ENCODE data around the gene ZNF423. TPM values are rescaled to one million over a fixed set of nuclear protein-coding genes. Genes with fewer than 3 reads are reported as not detected.

Gene ZNF423
- total RNA-seq, 1 experiment from 2014 or later, result 0.20 TPM

- Mint-ChIP-seq H3K36me3 (ENCODE audit: insufficient read depth, unreplicated experiment) (no peaks in the 10 kb centered on the region), H3K27me3 (ENCODE audit: insufficient read depth, unreplicated experiment) (peaks cover 21% of the 10 kb centered on the region), H3K27ac (ENCODE audit: unreplicated experiment) (no peak overlapping the region), H3K9me3 (ENCODE audit: unreplicated experiment) (no peaks in the 10 kb centered on the region), H3K4me1 (ENCODE audit: low read depth, unreplicated experiment) (no peaks in the 10 kb centered on the region), H3K4me3 (ENCODE audit: unreplicated experiment) (no peak overlapping the region)
- intact Hi-C loops (cut with micrococcal nuclease; ENCODE audit: unreplicated experiment), result no loop called here
- CTCF ChIA-PET, result interaction anchor here (0.7 kb wide), 1 partner anchor 53 kb away, joined by 3 read pairs; no protein-coding TSS in a partner anchor
- no peak for DNase-seq
- Histone ChIP-seq H3K27me3 (replicated peaks; ENCODE audit: control insufficient read depth, insufficient read depth, low read length) (no peaks in the 10 kb centered on the region), H3K4me3 (ENCODE audit: low read depth, low read length) (no peak overlapping the region), H3K36me3 (ENCODE audit: control insufficient read depth, insufficient read depth, low read length) (no peaks in the 10 kb centered on the region), H3K4me1 (no peaks in the 10 kb centered on the region), H3K9me3 (no peaks in the 10 kb centered on the region)
- no peak for TF ChIP-seq CTCF (IDR thresholded peaks at IDR 0.05; ENCODE audit: insufficient read depth in 1 of 2, low read depth in 1 of 2, low read length in 1 of 2, severe bottlenecking in 1 of 2, unreplicated experiment in 1 of 2)
- no TSS peak for BruUV-seq (replicated peaks)
- POLR2A ChIA-PET, result no interaction called here
Measured at GRCh38 chr16:49742428-49743202, 113.3 kb downstream of the ZNF423 start.

GRCh38 chr16:49740256-49740655 lies 115.7 kb downstream of the ZNF423 start:
- Mint-ChIP-seq H3K4me3 (ENCODE audit: unreplicated experiment) (no peak overlapping the region), H3K27me3 (ENCODE audit: insufficient read depth, unreplicated experiment) (peaks cover 13% of the 10 kb centered on the region), H3K27ac (ENCODE audit: unreplicated experiment) (no peak overlapping the region), H3K36me3 (ENCODE audit: insufficient read depth, unreplicated experiment) (no peaks in the 10 kb centered on the region), H3K4me1 (ENCODE audit: low read depth, unreplicated experiment) (no peaks in the 10 kb centered on the region), H3K9me3 (ENCODE audit: unreplicated experiment) (no peaks in the 10 kb centered on the region)
- intact Hi-C loops (cut with micrococcal nuclease; ENCODE audit: unreplicated experiment), result no loop called here
- ChIA-PET POLR2A (no interaction called here), CTCF (interaction anchor here (0.6 kb wide), 1 partner anchor 14 kb away, joined by 3 read pairs; no protein-coding TSS in a partner anchor)
- H3K4me3 ChIP-seq (ENCODE audit: low read depth, low read length), result no peak overlapping the region
- no peak for DNase-seq
- BruUV-seq (replicated peaks), result no TSS peak
- TF ChIP-seq CTCF (IDR thresholded peaks at IDR 0.05; ENCODE audit: insufficient read depth in 1 of 2, low read depth in 1 of 2, low read length in 1 of 2, severe bottlenecking in 1 of 2, unreplicated experiment in 1 of 2), result no peak
- no peaks in the 10 kb centered on the region for H3K9me3 ChIP-seq
- no peaks in the 10 kb centered on the region for H3K36me3 ChIP-seq (ENCODE audit: control insufficient read depth, insufficient read depth, low read length)
- no peaks in the 10 kb centered on the region for H3K4me1 ChIP-seq
- no peaks in the 10 kb centered on the region for H3K27me3 ChIP-seq (replicated peaks; ENCODE audit: control insufficient read depth, insufficient read depth, low read length)

DNA sequence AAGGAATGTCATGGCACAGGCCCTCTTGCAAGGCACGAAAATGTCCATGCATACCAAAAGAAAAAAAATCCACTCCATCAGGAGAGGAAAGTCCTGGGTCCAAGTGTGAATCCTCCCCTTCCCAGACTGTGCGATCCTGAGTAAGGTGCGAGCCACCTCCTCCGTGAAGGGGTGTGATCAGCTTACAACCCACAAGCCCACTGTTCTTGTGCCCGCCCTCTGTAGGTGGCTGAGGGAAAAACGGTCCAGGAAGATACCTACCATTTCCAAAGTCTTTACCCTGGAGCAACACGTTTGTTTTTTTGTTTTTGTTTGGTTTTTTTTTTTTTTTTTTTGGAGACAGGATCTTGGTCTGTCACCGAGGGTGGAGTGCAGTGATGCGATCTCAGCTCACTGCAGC lies 116.5 kb downstream of the ZNF423 start:
- Mint-ChIP-seq H3K36me3 (ENCODE audit: insufficient read depth, unreplicated experiment) (no peaks in the 10 kb centered on the region), H3K9me3 (ENCODE audit: unreplicated experiment) (no peaks in the 10 kb centered on the region), H3K4me3 (ENCODE audit: unreplicated experiment) (no peak overlapping the region), H3K27ac (ENCODE audit: unreplicated experiment) (no peak overlapping the region), H3K27me3 (ENCODE audit: insufficient read depth, unreplicated experiment) (peaks cover 12% of the 10 kb centered on the region), H3K4me1 (ENCODE audit: low read depth, unreplicated experiment) (no peaks in the 10 kb centered on the region)
- ChIA-PET POLR2A (no interaction called here), CTCF (interaction anchor here (0.7 to 0.9 kb wide), 6 partner anchors 8 to 1955 kb away, joined by 3 to 6 read pairs (median 5); no protein-coding TSS in a partner anchor)
- intact Hi-C loops (cut with micrococcal nuclease; ENCODE audit: unreplicated experiment), result no loop called here
- Histone ChIP-seq H3K27me3 (replicated peaks; ENCODE audit: control insufficient read depth, insufficient read depth, low read length) (no peaks in the 10 kb centered on the region), H3K36me3 (ENCODE audit: control insufficient read depth, insufficient read depth, low read length) (no peaks in the 10 kb centered on the region), H3K4me1 (no peaks in the 10 kb centered on the region), H3K4me3 (ENCODE audit: low read depth, low read length) (no peak overlapping the region), H3K9me3 (no peaks in the 10 kb centered on the region)
- no TSS peak for BruUV-seq (replicated peaks)
- TF ChIP-seq CTCF (IDR thresholded peaks at IDR 0.05; ENCODE audit: insufficient read depth in 1 of 2, low read depth in 1 of 2, low read length in 1 of 2, severe bottlenecking in 1 of 2, unreplicated experiment in 1 of 2), result peak; percentile 41 to 61
- DNase-seq, result peak in 1 of 2 experiments; percentile 38
